ENCODE data around the gene PREB. TPM values are rescaled to one million over a fixed set of nuclear protein-coding genes. Genes with fewer than 3 reads are reported as not detected.

Gene PREB
- total and polyA plus RNA-seq, 8 donors = 34.3 to 65.3 (median 39.9) TPM

DNA sequence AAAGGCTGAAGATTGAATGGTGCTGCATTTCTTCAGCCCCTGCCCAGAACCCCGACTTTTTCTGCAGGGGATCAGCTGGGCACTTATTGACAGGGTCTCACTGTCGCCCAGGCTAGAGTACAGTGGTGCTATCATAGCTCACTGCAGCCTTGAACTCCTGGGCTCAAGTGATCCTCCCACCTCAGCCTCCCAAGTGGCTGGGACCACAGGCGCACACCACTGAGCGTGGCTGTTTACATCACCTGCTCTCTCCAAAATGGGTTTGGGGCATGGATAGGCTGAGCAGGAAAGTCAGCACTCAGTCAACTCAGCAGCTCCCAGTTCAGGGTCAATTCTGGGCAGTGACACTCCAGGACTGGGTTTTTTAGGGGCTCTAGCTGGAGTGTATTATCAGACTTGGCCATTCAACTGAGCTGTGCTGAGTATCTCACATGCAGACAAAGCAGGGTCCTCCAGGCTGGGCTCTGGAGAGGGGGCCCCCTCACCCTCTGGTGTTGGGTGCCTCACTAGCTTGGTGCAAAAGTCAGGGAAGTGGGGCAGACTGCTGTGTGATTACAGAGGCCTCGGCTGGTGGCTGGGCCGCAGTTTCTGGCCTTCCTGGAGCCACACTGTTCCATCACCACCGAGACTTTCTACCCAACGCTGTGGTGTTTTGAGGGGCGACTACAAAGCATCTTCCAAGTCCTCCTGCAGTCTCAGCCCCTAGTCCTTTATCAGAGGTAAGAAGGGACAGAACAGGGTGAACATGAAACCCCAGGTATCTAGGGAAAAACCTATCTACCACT, 6.4 kb downstream of the PREB start:
- Histone ChIP-seq H3K27me3 (no peaks in the 10 kb centered on the region), H3K27ac (no peak overlapping the region), H3K4me3 (no peak overlapping the region), H3K36me3 (peaks cover 0 to 35% of the 10 kb centered on the region in 2 donors), H3K9me3 (no peaks in the 10 kb centered on the region), H3K4me1 (peaks cover 3 to 14% of the 10 kb centered on the region in 2 donors)
- no peak for ATAC-seq
- no peak for DNase-seq
- intact Hi-C loops (cut with DNase I) = no loop called here
- TF ChIP-seq, protein P1, sequence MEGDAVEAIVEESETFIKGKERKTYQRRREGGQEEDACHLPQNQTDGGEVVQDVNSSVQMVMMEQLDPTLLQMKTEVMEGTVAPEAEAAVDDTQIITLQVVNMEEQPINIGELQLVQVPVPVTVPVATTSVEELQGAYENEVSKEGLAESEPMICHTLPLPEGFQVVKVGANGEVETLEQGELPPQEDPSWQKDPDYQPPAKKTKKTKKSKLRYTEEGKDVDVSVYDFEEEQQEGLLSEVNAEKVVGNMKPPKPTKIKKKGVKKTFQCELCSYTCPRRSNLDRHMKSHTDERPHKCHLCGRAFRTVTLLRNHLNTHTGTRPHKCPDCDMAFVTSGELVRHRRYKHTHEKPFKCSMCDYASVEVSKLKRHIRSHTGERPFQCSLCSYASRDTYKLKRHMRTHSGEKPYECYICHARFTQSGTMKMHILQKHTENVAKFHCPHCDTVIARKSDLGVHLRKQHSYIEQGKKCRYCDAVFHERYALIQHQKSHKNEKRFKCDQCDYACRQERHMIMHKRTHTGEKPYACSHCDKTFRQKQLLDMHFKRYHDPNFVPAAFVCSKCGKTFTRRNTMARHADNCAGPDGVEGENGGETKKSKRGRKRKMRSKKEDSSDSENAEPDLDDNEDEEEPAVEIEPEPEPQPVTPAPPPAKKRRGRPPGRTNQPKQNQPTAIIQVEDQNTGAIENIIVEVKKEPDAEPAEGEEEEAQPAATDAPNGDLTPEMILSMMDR (IDR thresholded peaks at IDR 0.05) = no peak

DNA sequence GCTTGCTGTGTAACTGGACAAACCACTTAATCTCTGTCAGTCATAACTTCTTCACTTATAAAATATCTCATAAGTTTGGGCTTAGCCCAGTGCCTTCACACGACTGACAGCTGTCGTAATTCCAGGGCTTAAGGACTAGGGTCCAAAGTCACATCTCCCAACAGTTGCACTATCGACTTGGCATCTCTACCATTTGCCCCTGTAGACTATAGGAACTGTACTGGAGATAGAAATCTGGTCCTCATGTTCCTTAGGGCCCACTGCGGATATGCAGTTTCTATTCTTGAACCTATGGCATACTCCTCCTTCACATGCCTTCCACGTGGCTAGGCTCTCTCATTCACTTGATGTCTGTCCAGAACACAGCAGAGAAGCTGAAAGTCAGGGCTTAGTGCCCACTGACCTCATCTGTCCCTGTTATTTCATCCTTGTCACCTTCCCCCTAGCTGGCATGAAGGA, 8.2 kb downstream of the PREB start:
- no peak overlapping the region for H3K4me3 ChIP-seq
- intact Hi-C loops (cut with DNase I) = no loop called here
- TF ChIP-seq, protein P1 (IDR thresholded peaks at IDR 0.05) = no peak
- no peaks in the 10 kb centered on the region for H3K27me3 ChIP-seq
- DNase-seq (no peak), ATAC-seq (no peak)
- peaks cover 0 to 20% of the 10 kb centered on the region in 2 donors for H3K36me3 ChIP-seq
- H3K4me1 ChIP-seq = peaks cover 0 to 15% of the 10 kb centered on the region in 2 donors
- H3K27ac ChIP-seq = no peak overlapping the region
- H3K9me3 ChIP-seq = no peaks in the 10 kb centered on the region

DNA sequence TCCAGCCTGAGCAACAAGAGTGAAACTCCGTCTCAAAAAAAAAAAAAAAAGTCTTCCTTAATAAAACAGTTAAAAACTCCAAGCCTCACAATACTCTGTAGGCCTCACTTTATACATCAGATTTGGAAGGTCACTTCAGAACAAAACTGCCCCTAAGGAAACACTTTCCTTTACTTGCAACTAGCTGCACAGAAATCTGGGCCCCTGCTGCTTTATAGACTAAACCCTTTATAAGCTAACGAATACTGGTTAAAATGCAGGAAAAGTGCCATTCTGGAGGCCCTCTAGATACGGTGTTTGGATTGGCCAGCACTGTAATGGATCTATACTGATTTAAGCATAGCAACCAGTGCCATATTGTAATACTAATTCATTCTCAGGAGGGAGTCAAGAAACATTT, 9.3 kb downstream of the PREB start:
- DNase-seq (no peak), ATAC-seq (no peak)
- peaks cover 0 to 6% of the 10 kb centered on the region in 2 donors for H3K27me3 ChIP-seq
- H3K36me3 ChIP-seq = peaks cover 0 to 9% of the 10 kb centered on the region in 2 donors
- H3K27ac ChIP-seq = no peak overlapping the region
- H3K4me1 ChIP-seq = peaks cover 0 to 15% of the 10 kb centered on the region in 2 donors
- no peaks in the 10 kb centered on the region for H3K9me3 ChIP-seq
- TF ChIP-seq, protein P1 (IDR thresholded peaks at IDR 0.05) = no peak
- no peak overlapping the region for H3K4me3 ChIP-seq
- intact Hi-C loops (cut with DNase I) = no loop called here

DNA sequence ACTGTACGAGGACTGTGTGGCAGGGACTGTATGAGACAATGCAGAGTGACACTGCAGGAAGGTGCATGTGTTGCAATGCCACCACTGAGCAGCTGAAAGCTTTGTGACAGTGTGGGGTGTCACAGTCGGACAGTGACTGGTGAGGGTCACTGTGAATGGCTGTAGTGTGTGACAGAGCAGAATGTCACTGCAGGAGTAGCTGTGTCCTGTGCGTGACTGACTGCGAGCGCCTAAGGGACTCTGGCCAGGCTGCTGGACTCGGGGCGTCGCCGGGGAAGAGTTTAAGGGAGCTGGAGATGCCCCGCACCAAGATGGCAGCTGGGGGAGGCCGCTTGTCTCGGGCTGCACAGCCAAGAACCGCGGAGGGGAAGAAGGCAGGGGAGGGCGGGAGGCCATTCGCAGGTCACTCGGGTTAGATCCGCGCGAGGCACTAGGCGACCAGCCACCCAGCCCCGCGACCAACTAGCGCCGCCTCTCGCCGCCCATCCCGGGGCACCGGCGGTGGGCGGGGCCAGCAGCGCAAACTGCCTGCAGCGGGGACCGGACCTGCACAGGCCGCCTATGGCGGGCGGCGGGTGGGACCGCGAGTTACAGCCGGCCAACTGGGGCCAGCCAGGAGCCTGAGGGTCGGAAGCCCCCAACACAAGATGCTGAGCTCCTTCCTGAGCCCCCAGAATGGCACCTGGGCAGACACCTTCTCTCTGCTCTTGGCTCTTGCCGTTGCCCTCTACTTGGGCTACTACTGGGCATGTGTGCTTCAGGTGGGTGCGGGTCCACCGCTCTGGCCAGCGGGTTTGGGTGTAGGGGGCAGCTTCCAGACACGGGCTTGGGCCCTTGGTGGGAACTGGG, 10.9 kb downstream of the PREB start, which contains the start of gene ABHD1:
TSS of gene ABHD1 (plus strand) at position 514 of the 849 bp plus-strand sequence. CDS start at position 648, 134 bp downstream.
- peak within 1 kb of the TSS in 1 of 2 donors; percentile 84 for H3K27ac ChIP-seq
- no peaks in the 10 kb centered on the region for H3K9me3 ChIP-seq
- no peaks in the 10 kb centered on the region for H3K36me3 ChIP-seq
- peak; percentile 11 to 96 (median 60) for DNase-seq
- peak within 1 kb of the TSS; percentile 33 to 58 for H3K4me3 ChIP-seq
- peaks cover 2 to 22% of the 10 kb centered on the region in 2 donors for H3K27me3 ChIP-seq
- H3K4me1 ChIP-seq = peaks cover under 1 to 22% of the 10 kb centered on the region in 2 donors
- intact Hi-C loops (cut with DNase I) = no loop called here
- ATAC-seq = peak; percentile 95
- TF ChIP-seq, protein P1 (IDR thresholded peaks at IDR 0.05) = no peak

Measured in left lung (tissue), 10 donors.